Measurements from ENCODE around the gene IL24. TPM values are rescaled to one million over a fixed set of nuclear protein-coding genes. Genes with fewer than 3 reads are reported as not detected.

IL24 gene
- total RNA-seq, 2 donors from 2014 or later, result not detected

DNA sequence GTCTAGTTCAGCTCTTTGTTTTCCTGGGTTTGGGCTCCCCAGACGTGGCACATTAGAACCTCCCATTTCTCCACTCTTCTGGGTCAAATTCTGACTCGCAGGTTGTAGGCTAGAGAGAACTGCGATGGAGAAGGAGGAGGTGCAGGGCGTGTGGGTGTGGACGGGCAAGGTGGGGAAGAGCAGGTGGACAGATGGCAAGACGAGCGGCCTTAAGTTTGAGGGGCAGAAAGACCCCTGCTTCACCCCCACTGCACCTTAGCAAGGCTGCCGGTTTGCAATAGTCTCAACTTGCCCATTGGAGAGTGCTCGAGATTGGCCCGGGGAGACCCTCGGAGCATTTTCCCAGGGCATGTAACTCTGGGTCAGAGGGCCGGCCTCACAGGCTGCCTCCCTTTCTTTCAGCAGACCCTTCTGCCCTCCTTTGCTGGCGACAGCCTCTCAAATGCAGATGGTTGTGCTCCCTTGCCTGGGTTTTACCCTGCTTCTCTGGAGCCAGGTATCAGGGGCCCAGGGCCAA, 1.7 kb downstream of the IL24 start:
- intact Hi-C loops (cut with DNase I), result no loop called here
- no peak for DNase-seq
- no peaks in the 10 kb centered on the region for H3K27me3 ChIP-seq
- no peaks in the 10 kb centered on the region for H3K36me3 ChIP-seq
- TF ChIP-seq, protein P1, sequence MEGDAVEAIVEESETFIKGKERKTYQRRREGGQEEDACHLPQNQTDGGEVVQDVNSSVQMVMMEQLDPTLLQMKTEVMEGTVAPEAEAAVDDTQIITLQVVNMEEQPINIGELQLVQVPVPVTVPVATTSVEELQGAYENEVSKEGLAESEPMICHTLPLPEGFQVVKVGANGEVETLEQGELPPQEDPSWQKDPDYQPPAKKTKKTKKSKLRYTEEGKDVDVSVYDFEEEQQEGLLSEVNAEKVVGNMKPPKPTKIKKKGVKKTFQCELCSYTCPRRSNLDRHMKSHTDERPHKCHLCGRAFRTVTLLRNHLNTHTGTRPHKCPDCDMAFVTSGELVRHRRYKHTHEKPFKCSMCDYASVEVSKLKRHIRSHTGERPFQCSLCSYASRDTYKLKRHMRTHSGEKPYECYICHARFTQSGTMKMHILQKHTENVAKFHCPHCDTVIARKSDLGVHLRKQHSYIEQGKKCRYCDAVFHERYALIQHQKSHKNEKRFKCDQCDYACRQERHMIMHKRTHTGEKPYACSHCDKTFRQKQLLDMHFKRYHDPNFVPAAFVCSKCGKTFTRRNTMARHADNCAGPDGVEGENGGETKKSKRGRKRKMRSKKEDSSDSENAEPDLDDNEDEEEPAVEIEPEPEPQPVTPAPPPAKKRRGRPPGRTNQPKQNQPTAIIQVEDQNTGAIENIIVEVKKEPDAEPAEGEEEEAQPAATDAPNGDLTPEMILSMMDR (IDR thresholded peaks at IDR 0.05), result no peak
- H3K27ac ChIP-seq, result no peak overlapping the region
- H3K9me3 ChIP-seq, result no peaks in the 10 kb centered on the region
- no peak overlapping the region for H3K9ac ChIP-seq (ENCODE audit: low read depth in 2 of 2, low read length in 2 of 2)
- no peaks in the 10 kb centered on the region for H3K4me1 ChIP-seq
- no peak overlapping the region for H3K4me3 ChIP-seq

DNA sequence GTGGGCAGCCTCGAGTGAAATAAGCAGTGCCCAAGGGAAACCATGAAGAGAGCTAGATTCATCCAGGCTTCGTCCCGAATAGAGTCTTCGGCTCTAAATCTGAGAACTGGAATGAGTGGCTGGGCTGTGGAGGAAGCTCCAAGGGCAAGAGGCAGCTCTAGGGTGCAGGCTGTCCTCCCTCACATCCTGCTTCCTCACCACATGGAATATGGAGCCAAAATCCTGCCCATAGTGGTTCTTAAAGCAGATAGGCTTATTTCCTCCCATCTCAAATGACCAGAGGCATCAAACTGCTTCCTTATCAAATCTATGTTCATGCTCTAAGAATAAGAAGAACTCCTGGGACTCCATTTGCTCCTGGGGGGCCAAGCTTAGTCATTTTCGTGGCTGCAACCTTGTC, 2.5 kb downstream of the IL24 start:
- Histone ChIP-seq H3K4me3 (no peak overlapping the region), H3K9me3 (no peaks in the 10 kb centered on the region), H3K27me3 (no peaks in the 10 kb centered on the region), H3K9ac (ENCODE audit: low read depth in 2 of 2, low read length in 2 of 2) (no peak overlapping the region), H3K36me3 (no peaks in the 10 kb centered on the region), H3K27ac (no peak overlapping the region), H3K4me1 (no peaks in the 10 kb centered on the region)
- no peak for DNase-seq
- intact Hi-C loops (cut with DNase I), result no loop called here
- TF ChIP-seq, protein P1 (IDR thresholded peaks at IDR 0.05), result no peak

DNA sequence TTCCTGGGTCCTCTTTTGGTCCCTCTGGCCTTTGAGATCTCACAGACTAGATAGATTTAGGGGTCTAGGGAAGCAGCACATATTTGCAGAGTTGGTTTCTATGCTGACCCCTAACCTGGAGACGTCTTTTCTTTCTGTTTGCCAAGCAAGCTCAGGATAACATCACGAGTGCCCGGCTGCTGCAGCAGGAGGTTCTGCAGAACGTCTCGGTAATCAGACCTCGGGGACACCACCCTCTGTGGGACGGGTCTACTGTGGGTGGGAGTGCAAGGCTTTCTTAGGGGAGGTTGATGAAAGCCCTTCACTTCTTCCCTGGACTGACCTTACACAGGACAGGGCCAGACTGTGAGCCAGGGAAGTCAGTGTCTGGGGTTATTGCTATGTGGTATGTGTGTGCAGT, 2.9 kb downstream of the IL24 start:
- Histone ChIP-seq H3K36me3 (no peaks in the 10 kb centered on the region), H3K9ac (ENCODE audit: low read depth in 2 of 2, low read length in 2 of 2) (no peak overlapping the region)
- TF ChIP-seq, protein P1 (IDR thresholded peaks at IDR 0.05), result no peak

DNA sequence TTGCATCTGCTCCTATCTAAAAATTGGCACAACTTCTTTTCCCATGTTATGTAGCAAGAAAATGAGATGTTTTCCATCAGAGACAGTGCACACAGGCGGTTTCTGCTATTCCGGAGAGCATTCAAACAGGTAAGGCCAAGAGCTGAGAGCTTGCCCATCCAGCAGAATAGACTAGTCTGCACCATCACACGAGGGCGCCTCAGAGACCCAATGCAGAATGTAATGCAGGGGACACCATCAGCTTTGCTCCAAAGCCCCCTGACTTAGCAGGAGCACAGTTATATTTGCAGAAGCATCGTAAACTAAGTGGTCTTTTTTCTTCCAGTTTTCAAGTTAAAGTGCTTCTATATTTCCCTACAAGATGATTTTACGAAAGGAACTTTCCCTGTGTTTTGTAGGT, 4.7 kb downstream of the IL24 start:
- H3K27me3 ChIP-seq, result no peaks in the 10 kb centered on the region
- H3K9me3 ChIP-seq, result no peaks in the 10 kb centered on the region
- TF ChIP-seq, protein P1 (IDR thresholded peaks at IDR 0.05), result no peak
- intact Hi-C loops (cut with DNase I), result no loop called here
- no peak overlapping the region for H3K4me3 ChIP-seq
- H3K9ac ChIP-seq (ENCODE audit: low read depth in 2 of 2, low read length in 2 of 2), result no peak overlapping the region
- no peak for DNase-seq
- H3K27ac ChIP-seq, result no peak overlapping the region
- H3K36me3 ChIP-seq, result no peaks in the 10 kb centered on the region
- H3K4me1 ChIP-seq, result no peaks in the 10 kb centered on the region

More for the DNA sequence above, 2.9 kb downstream of the IL24 start:
- Histone ChIP-seq H3K27me3 (no peaks in the 10 kb centered on the region), H3K4me3 (no peak overlapping the region), H3K9me3 (no peaks in the 10 kb centered on the region), H3K27ac (no peak overlapping the region), H3K4me1 (no peaks in the 10 kb centered on the region)
- DNase-seq, result no peak
- intact Hi-C loops (cut with DNase I), result no loop called here

DNA sequence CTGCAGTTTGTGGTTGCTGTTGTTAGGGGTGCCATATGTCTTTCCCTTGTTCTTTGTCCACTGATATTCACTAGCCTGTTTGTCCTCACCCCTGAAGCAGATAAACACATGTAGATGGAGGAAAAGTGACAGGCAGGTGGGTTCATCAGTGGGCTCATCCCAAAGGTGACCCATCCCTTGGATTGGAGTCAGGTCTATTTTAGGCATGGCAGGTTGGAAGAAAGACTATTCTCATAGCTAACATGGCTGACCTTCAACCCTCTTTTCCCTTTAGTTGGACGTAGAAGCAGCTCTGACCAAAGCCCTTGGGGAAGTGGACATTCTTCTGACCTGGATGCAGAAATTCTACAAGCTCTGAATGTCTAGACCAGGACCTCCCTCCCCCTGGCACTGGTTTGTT, 5.5 kb downstream of the IL24 start:
- H3K4me1 ChIP-seq, result no peaks in the 10 kb centered on the region
- H3K9me3 ChIP-seq, result no peaks in the 10 kb centered on the region
- H3K4me3 ChIP-seq, result no peak overlapping the region
- TF ChIP-seq, protein P1 (IDR thresholded peaks at IDR 0.05), result no peak
- H3K36me3 ChIP-seq, result no peaks in the 10 kb centered on the region
- no peak overlapping the region for H3K27ac ChIP-seq
- no peak overlapping the region for H3K9ac ChIP-seq (ENCODE audit: low read depth in 2 of 2, low read length in 2 of 2)
- intact Hi-C loops (cut with DNase I), result no loop called here
- H3K27me3 ChIP-seq, result no peaks in the 10 kb centered on the region
- DNase-seq, result no peak

Data from colonic mucosa (tissue), 4 donors.